Stimulated activated CD4-positive, alpha-beta T cell treated with anti-CD3 and anti-CD28 coated beads, Interleukin-12 subunit alpha, Interleukin-12 subunit beta, amount 100 ng/mL, for 4 hours (primary cell): Measurements from ENCODE around the gene LRRK1.

Experiments used
- DNase-seq: peaks from one replicate; pipeline ENCODE4 v3.0.0-alpha.2; 2020

The LRRK1 gene

DNA sequence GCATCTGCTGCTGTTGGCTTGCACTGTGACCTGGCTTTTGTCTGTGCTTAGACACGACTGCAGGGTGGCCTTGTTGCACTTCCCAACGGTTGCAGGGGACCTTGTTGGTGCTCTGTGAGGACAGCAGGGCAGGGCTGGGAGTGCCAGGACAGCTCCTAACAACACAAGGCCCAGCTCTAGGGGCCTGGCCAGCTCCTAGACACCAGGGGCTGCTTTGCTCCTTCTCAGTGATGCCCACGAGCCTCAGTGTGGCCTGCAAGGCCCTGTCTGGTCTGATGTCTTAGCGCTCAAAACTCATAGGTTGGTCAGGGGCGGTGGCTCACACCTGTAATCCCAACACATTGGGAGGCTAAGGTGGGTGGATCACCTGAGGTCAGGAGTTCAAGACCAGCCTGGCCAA lies 183.6 kb downstream of the LRRK1 start:
- no peak for DNase-seq

DNA sequence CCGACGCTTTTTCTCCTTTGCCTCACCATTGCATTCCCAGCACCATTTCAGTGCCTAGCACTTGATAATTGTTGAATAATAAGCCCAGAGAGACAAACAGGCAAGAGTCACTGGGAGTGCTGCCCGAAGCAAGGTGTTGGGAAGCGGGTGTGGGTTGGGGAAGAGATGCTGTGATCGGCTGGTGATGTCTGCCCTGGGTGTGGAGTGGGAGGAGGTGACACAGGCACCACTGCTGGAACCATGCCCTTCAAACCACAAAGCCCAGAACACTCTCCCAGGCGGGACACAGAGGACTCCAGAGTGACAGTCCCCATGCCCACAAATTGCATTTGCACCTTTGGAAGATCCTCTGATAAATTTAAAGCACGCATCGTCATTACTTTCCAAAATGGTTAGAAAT lies 184.4 kb downstream of the LRRK1 start:
- no peak for DNase-seq

DNA sequence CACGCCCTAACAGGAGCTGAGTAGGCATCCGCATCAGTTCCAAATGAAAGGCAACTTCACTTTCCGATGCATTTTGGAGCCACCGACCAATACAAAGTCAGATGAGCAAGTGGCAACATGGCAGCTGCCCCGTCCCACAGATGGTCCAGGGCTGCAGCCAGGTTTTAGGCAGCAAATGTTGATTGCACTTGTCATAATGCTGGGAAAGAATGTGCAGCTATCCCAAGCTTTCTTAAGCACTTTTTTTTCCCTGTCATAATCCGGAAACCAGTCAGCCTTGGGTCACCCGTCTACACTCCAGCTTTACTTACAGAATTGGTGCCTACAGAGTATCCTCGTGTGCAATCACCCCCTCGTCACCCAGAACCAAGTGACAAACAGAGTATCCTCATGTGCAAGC lies 185.0 kb downstream of the LRRK1 start:
- DNase-seq, result no peak

DNA sequence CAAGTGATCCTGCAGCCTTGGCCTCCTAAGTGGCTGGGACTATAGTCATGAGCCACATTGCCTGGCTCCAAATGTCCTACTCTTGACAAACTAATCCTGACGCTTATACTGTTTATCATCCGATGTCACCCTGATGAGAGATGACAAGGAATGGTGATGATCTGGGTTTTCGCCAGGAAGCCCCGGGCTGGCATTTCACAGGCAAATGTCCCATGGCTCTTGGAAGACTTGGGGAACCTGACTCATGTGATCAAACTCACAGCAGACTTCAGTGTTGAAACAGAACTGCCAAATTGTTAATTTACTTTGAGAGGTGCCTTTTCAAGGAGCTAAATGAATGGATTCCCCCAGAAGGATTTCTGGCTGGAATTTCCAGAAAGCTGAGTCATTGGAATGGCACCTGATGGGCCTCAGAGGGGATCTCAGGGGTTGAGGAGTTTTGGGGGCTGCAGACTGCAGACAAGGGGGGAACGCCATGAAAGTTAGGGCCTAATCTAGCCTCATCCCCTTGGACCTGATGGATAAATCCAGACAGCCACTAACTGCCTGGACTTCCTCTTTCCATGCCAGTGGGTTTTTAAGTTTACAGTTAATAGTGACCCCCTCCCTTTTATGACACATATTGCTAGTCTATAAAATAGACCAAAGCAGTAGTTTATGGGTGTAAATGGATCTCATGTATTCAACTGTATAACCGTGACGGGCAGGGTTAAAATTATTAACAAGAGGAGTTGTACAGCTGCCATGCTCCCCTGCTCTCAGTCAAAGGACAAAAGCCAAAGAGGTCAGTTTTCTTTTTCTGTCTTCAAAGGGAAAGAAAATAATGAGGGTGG lies 186.1 kb downstream of the LRRK1 start:
- DNase-seq, result no peak

DNA sequence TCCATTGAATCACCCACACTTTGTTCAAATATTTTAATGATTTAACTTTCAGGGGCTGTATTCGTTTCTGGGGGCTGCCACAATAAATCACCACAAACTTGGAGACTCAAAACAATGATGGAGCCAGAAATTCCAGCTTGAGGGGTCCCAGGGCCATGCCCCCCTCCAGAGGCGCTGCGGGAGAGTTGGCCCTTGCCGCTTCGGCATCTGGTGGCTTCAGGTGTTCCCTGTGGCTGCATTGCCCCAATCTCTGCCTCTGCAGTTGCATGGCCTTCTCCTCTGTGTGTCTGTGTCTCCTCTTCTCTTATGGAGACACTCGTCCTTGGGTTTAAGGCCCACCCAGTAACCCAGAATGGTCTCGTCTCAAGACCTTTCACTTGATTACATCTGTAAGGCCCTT lies 187.9 kb downstream of the LRRK1 start:
- DNase-seq, result no peak

DNA sequence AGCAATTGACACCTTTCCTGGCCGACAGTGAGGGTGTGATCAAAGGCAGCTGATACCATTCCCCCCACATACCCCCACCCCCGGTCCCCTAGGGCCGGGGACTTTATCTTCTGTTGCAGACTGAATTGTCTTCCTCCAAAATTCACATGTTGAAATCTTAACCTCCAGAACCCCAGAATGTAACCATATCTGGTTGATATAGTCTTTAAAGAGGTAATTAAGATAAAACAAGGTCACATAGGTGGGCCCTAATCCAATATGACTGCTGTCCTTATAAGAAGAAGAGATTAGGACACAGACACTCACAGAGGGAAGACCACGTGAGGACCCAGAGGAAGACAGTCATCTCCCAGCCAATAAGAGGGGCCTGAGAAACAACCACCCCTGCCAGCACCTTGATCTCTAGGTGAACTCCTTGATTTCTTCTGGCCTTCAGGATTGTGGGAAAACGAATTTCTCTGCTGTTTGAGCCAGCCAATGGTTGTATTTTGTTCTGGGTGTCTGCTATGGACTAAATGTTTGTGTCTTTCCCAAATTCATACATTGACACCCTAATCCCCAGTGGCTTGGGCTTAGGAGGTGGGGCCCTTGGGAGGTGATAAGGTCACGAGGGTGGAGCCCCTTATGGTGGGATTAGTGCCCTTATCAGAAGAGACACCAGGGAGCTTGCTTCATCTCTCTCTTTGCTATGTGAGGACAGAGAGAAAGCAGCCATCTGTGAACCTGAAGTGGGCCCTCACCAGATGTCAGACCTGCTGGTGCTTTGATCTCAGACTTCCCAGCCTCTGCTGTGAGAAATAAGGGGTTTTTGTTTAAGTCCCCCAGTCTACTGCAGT lies 188.7 kb downstream of the LRRK1 start:
- no peak for DNase-seq

DNA sequence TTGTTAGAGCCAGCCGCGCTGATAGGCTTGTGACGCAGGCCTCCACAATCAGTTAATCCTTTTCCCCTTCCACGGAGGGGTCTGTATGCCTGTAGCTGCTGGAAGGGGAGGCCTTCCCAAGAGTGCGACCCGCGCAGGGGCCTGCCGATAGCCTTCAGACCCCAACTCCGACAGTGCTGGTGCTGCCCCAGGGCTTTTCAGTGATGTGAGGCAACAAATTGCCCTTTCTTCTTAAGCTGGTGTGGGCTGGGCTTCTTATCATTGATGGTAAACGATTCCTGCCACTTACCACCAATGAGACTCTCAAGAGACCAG lies 189.3 kb downstream of the LRRK1 start:
- DNase-seq, result no peak

DNA sequence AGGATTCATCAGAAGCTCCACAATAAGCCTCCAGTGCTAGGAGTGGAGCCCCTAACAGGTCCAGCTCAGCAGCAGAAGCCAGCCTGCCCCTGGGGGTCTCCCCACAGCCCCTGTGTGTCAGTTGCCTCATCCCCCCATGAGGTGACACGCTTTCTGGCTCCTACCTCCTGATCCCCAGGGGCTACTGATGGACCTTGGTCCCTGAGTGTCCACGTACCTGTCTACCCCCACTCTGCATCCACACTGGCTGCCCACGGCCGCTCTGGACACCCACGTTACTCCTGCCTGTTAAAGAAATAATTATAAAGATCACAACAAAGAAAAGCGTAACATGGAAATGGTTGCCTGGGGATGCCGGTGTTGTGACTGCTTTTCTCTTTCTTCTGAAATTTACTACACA lies 189.6 kb downstream of the LRRK1 start:
- no peak for DNase-seq

DNA sequence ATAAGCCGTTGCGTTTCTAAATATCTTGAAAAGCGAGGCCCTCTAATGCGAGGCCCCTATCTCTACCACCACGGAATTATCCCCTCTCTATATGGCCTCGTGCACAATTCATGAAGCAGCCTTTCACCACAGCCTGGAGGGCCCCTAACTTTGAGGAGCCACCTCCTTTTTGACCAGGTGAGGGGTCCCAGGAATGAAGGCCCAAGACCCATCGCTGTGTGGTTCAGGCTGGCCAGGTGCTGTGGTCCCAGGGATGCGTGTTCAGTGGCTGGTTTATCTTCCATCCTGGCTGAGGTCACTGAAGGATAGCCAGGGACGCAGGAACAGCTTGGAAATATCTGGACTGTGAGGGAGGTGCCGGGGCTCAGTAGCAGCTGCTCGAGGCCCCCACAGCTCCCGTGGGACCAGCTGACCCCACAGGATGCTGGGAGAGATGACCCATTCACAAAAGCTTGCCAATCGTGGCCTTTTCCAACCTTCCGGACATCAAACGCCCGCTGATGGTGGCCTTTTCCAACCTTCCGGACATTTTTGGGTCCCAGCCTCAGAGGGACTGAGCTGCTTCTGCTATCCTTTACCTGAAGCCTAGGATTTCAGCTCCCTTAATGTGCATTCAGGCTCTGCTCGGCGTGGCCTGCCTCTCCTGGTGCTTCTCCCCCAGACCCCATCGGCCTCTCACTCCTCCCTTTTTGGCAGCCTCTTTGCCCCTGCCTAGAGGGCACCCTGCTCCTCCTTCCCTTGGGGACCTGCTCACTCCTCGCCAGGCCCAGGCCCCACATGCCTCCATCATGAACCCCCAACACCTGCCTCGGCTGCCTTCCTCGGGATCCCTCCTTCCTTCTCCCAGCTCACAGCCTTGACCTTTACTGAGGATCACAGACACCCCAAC lies 191.8 kb downstream of the LRRK1 start:
- no peak for DNase-seq

DNA sequence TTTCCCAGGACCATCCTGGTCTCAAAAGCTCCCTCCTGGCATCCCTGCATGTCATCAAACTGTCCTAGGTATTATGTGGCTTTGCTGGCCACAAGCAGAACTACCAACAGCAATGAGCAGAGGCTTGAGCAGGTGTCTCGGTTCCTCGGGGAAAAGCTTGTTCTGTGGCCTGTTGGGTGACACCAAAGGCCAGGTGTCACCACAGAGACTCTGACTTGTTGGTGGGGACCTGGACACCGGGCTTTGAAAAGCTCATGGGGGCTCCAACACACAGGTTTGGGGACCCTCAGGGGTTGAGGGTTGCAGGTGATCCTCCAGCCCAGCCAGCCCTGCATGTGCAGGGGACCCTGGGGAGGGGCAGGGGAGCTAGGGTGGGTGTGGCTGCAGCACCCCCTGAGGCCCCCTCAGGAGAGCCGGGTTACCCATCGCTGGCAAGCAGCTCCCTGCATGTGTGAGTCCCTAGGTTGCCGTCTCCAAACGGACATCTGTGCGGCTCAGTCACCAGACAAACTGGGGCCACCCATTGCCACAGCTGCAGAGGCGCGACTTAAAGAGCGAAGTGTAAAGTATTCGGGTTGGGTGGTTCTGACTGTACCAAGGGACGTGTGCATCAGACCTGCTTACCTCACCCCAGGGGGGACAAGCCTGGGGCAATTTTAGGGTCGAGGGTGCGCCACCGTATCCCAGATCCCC lies 192.6 kb downstream of the LRRK1 start:
- DNase-seq, result no peak

DNA sequence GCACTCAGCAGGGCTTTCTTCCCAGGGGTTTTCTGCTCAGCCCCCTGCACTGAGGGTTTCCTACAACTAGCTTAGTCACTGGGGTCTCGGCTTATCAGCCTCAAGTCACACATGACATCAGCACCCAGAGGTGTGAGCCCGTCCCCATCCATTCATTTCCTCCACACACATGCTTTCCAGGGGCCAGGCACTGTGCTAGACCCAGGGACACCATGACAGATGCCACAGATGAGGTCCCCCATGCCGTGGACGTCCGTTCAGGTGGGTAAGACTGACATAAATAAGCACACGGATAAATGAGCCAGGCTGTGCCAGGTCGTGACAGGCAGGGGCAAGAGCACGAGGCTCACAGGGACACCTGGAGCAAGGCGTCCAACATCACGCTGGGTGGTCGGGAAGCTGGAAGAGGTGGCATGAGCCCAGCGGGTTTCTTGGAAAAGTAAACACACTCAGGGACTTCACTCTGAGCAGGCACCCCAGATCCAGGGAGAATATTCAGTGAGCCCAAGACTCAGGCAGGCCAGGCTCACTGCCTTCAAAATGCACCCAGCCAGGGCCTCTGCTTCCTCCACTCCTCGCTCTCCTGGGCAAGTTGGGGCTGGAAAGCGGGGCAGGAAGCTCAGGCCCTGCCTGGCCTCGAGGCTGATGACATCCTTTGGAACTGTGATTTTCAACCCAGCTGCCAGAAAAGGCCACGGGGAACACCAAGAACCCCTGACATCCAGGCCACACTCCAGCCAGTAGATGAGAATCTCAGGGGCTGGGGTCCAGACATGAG lies 193.4 kb downstream of the LRRK1 start:
- no peak for DNase-seq

DNA sequence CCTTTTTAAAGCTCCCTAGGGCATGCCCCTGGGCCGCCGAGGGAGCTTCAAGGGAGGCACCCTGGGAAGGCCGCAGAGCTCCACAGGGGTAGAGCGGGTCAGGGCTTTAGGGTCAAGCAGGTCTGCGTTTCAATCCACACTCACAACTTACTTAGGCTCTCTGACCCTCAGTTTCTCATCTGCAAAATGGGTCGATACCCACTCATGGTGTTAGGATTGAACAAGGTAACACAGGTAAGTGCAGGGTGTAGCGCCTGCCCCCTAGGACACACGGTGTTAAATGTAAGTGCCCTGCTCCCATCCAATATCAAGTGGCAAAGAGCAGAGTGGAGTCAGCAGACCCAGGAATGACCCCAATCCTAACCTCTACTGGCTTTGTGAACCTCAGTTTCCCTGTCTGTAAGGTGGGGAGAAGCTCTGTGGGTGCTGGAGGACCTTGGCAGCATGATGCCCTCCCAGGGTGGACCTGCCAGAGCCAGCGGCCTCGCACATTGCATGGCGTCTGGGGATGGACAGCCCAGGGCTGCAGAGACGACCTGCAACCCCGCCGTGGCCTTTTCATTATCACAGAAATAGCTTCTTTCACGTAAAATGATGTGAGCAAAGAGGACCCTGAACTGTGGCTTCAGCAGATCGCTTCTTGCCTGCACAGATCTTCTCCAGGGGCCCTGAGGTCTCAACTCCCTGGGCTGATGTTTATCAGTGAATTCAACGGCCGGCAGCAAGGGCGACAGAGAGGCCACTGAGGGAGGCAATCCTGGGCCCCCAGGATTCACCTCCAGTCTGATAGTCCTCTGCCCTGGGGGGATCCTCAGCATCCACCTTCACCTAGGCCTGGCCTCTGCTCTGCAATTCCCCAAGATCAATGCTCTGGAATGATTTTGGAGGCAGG lies 194.2 kb downstream of the LRRK1 start:
- no peak for DNase-seq

DNA sequence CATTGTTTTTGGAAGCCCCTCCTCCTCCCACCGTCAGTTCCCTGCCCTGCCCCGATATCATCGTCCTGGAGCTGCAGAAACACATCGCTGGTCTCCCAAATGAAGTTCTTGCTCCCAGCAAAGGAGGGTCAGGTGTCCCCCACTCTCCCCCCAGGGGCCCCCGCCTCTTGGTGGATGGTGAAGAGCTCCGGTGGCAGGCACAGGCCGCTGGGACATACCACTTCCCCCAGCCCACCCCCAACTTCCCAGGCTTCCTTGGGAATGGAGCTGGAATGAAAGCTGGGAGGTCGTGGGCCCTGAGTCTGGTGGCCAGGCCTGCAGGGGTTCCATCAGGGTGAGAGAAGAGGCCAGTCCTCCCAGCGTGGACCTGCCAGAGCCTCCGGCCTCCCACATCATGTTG lies 195.0 kb downstream of the LRRK1 start:
- no peak for DNase-seq

DNA sequence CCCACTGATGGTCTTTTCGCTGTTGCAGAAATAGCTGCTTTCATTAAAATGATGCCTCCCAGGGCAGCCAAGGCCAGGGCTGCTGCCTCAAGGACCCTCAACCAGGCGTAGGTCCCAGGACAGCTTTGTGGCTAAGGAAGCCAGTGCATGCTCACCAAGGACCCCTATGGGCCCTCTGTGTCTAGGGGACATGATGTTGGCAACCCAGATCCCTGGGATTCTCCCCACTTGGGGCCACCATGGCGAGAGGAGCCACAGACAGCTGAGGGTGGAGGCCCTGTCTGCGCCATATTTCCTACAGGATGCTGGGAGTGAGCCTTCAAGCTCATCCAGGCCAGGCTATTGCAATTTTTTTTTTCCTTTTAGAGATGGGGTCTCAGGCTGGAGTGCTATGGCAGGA lies 195.5 kb downstream of the LRRK1 start:
- DNase-seq, result no peak

DNA sequence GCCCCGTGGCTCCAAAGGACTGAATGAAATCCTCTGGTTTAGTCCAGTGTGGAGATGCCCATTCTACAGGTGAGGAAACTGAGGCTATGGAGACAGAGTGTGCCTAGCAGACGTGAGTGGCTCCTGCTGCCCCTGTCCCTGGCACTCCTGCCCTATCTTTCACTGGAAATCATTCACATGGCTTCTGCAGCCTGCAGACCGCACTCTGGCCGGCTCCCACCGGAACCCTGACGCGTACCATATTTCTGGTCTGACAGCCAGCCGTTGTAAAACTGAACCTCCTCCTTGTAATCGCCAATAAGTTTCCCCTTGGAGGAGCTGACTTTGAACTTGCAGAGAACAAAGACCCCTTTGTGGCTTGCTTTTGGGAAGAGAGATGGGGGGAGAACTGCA lies 196.2 kb downstream of the LRRK1 start:
- DNase-seq, result no peak

DNA sequence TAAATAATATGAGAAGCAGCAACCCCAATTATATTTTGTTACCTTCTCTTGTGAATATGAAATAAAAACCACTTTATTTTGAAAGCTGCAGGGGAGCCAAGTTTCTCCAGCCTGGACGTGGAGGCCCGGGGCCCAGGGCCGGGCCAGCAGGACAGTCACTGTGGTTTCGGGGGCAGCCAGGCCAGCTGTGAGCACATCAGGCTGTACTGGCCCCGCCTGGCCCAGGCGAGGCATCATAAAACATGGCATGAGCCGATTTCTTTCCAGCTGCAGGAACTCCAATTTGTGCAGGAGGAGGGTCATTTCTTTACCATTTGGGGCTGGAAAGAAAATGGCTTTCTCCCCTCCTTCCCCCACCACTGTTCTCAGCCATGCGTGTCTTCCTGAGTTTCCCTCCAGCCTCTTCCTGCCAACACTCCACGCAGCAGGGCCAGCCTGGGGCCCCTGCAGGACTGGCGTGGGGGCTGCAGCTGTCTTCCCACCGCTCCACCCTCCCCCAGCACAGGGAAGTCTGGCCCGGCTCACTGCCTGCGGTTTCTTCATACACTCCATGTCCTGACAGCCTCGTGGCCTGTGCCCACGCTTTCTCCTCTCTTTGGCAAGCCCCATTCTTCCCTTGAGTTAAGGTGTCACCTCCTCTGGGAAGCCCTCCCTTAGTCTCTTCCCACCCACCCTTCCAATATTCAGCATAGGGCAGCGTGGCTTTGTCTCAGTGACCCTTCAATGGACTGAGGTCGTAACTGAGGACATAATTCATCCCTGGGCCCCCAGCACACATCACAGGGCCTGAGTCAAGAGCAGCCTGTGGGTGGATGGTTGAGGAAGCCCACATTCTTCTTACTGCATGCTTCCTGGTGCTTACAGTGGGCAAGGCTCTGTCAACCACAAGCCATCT lies 196.9 kb downstream of the LRRK1 start:
- no peak for DNase-seq

DNA sequence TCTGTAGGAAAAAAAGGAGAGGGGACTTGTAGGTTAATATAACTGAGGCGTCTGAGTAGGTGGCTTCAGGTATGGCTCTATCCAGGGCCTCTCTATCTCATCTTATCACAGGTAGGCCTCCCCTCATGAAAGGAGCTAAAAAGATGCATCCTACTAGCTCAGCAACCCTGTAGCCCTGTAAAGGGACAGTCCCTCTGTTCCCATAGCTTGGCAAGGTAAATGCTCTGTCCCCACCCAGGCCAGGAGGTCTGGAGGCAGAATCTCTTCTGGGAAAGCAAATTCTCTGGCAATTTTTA lies 197.5 kb downstream of the LRRK1 start:
- no peak for DNase-seq

DNA sequence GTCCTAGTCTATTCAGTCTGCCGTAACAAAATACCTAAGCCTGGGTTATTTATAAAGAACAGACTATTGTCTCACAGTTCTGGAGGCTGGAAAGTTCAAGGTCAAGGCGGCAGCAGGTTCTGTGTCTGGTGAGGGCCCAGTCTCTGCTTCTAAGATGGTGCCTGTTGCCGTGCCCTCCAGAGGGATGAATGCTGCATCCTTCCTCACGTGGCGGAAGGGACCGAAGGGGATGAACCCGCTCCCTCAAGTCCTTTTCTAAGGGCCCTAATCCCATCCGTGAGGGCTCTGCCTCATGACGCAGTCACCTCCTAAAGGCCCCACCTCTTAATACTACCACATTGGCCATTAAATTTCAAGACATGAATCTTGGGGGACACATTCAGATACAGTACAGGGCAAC lies 199.0 kb downstream of the LRRK1 start:
- DNase-seq, result no peak

DNA sequence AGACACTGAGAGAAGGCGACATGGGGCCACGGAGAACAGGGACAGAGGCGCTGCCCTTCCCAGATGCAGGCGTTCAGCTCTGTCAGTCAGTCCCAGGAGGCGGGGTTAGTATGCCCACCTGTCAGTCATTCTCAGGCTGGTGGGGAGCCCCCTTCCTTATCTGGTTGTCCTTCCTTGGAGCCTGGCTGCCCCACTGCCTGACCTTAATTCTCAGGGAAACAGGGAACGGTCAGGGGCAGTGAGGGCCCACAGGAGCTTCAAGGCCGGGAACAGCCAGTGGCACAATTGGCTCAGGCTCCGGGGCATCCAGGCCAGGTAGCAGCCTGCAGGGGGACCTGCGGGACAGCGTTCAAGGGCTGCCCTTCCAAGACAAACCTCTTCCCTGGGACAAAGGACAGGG lies 199.5 kb downstream of the LRRK1 start:
- no peak for DNase-seq

DNA sequence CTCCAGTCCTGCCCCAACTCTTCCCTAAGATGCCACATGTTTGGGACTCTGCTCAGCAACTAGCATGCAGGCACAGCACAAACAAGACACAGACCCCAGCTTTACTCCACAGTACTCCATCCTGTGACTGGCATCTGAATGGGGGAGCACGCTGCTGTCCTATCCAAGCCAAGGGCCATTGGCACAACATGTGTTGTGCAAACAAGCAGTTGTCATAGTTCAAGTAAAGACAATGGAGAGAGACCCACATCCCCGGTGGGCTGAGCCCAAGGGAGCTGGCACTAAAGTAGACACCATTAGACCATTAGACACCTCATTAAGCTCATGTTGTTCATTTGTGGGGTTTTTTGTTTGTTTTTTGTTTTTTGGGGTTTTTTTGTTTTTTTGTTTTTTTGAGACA lies 200.0 kb downstream of the LRRK1 start:
- DNase-seq, result no peak
